Suppressor macrophage treated with lipopolysaccharide for 4 hours (primary cell): ENCODE data around the gene PTBP3.
"Not testable (repeated sequence)": the region's sequence is repeated elsewhere in the genome, so short reads cannot be mapped to it uniquely, and the experiment has no call there.

Source experiments
- DNase-seq: peaks from one replicate; pipeline ENCODE4 v3.0.0-alpha.2; 2020

The PTBP3 gene, protein sequence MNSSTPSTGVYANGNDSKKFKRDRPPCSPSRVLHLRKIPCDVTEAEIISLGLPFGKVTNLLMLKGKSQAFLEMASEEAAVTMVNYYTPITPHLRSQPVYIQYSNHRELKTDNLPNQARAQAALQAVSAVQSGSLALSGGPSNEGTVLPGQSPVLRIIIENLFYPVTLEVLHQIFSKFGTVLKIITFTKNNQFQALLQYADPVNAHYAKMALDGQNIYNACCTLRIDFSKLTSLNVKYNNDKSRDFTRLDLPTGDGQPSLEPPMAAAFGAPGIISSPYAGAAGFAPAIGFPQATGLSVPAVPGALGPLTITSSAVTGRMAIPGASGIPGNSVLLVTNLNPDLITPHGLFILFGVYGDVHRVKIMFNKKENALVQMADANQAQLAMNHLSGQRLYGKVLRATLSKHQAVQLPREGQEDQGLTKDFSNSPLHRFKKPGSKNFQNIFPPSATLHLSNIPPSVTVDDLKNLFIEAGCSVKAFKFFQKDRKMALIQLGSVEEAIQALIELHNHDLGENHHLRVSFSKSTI

DNA sequence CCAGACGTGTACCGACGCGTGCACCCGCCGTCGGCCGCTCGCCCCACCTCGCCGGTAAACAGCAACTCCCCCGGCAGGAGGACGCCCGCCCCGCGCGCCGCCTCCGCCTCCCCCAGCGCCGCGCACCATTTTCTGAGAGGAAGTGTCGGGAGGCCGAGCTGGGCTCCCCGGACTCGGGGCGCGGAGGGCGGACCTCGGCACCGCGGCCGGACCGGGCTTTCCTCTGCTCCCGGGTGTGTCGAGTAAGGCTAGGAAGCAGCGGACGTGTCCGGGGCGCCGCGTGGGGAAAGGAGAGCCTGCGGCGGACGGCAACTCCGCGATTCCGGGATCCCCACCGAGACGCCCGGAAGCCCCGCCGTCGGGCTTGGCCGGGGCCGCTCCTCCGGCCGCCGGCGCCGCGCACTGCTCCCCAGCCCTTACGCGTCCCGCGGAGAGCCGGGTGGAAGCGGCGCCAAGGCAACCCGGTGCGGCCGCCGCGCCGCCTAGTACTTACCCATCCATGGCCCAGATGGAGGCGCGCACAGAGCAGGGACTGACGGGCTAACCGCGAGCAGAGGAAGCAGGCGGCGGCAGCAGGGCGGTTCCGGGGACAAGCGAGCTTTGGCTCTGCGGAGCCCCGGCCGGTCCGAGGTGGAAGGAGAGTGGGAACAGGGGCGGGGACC lies at the start of gene PTBP3:
Gene PTBP3, minus strand, starts transcription at position 643 of the 662 bp plus-strand sequence. CDS start 35,754 bp downstream, outside the sequence.
- DNase-seq = peak; percentile 77

DNA sequence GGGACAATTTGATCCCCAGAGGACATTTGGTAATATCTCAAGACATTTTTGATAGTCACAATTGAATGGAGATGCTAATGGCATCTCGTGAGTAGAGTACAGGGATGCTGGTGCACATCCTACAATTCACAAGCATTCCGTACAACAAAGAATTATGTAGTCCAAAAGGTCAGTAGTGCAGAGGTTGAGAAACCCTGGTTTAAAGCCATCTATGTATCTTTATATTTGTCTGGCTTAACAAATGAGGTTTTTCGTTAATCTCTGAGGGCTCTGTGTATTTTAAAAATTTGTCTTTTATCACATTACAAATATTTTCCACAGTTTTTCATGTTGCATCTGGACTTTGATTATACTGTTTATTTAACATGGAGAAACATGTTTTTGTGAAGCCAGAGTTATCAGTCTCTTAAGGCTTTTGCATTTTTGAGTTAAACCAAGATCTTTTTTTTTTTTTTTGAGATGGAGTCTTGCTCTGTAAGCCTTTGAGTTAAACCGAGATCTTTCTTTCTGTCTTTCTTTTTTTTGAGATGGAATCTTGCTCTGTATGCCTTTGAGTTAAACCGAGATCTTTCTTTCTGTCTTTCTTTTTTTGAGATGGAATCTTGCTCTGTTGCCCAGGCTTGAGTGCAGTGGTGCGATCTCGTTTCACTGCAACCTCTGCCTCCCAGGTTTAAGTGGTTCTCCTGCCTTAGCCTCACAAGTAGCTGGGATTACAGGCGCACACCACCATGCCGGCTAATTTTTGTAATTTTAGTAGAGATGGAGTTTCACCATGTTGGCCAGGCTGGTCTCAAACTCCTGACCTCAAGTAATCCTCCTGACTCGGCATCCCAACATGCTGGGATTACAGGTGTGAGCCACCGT lies 49.3 kb upstream of the PTBP3 start:
- DNase-seq = no peak

DNA sequence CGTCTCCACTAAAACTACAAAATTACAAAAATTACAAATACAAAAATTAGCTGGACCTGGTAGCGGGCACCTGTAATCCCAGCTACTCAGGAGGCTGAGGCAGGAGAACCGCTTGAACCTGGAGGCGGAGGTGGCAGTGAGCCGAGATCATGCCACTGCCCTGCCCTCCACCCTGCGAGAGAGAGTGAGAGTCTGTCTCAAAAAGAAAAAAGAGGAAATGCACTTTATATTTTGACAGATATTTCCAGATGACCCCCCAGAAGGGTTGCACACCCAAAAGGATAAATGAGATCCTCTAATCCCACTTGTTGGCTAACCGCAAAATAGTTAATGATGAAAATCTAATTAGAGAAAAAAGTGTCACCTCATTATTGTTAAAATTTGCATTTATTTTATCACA lies 48.6 kb upstream of the PTBP3 start:
- DNase-seq = no peak

DNA sequence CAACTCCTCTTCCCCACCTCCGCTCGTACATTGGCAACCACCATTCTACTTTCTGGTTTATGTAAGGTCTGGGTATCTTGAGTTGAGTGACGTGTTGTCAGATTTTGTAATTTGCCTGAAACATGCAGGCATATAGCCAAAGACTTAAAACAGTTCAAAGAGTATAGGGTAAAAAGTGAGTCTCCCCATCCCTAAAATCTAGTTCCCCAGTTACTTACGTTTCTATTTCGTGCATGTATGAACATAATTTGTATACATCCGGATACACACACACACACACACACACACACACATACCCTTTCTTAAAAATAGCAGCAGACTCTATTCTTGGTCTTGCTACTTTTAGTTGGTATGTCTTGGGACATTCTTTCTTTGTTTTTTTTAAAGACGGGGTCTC lies 47.4 kb upstream of the PTBP3 start:
- peak; percentile 38 for DNase-seq

DNA sequence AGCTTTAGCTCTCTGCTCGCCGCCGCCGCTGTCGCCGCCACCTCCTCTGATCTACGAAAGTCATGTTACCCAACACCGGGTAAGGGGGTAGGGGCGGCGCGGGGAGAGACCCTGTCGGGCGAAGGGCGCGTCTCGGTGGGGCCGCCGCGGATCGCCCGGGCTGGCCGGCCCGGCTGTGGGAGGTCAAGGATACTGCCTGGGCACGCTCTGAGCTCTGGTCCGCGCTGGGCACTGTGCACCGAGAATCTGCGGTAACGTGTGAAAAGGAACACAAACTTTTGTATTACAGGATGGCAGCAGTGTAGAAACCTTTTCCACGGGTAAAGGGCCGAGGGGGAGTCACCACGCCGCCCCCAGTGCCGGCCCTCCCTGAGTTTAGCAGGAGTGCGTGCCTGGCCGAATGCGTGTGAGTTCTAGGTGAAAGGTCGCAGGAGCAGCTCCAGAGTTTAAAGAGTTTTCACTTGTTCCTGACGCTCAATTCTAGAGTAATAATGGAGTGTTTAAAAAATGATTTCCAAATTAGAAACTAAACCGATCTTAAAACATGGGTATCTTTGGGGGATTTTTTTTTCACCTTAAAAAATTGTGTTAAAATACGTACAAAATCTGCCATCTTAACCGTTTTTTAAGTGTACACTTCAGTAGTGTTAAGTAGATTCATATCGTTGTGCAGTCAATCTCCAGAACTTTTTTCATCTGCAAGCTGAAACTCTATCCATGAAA lies 46.8 kb upstream of the PTBP3 start, which contains the start of gene HSDL2:
Gene HSDL2, plus strand, starts transcription at position 7 of the 723 bp plus-strand sequence. Its CDS starts 56 bp downstream, at position 63.
- DNase-seq = no peak

DNA sequence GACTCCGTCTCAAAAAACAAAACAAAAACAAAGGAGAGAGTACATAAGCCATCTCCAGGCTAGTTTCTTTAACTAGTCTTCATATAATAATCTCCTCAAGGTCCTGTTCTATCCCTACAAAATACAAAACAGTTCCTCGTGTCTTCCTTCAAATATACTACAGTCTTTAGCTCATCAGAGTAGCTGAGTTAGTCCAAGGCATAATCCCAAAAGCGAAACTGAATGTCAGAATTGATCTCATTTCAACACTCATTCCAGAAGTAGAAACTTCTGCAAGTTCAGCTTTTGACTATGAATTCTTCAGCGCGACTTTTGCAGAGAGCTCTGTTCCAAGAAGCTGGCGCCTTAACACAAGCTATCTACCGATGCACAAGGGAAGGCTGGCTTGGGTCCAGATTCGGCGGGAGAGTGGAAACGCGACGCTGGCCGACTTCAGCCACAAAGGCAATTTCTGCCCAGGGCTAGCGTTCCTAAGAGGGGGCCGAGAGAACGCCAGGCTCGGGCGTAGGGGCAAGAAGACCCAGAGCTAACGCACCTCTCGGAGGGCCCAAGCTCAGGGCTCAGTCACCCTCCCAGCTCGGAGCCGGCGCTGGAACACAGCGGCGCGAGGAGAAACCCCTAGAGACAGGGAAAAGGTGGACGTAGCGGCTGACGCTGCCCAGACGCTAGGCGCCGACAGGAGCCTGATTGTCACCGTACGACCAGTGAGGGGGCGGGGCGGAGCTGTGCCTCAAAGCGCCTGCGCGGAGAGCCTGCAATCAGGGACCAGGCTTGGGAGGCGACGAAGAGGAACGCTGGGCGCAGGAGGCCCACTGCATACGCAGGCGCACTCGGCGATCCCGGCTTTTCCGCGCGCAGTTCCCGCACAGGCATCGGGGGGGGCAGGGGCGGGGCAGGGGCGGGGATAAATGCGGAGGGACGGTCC lies 46.0 kb upstream of the PTBP3 start:
- peak; percentile 99 for DNase-seq

DNA sequence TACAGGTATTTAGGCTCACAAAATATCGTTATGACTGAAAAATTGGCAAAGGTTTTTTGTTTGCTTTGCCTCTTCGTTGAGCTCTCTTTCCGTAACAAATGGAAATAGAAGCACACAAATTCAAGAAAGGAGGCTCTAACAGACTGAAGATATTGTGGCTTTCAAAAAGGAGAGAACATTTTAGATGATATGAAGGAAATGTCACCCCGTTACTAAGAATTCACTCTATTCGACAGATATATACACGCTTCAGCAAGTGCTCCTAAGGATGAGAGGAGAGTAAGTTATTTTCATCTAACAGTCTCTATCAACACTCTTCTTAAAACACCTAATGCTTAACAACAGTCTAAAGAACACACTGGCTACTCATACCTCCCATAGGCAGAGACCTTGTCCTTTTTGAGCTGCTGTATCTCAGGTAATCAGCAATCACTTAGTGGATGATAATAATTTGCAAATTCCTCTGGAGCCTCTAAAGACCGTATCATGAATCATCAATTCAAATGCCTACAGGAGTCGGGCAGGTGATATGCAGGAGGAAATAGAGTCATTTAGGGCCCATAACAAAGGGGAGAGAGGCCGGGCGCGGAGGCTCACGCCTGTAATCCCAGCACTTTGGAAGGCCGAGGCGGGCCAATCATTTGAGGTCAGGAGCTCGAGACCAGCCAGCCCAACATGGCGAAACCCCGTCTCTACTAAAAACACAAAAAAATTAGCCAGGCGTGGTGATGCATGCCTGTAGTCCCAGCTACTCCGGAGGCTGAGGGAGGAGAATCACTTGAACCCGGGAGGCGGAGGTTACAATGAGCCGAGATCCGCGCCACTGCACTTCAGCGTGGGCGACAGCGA lies 45.1 kb upstream of the PTBP3 start:
- DNase-seq = no peak

DNA sequence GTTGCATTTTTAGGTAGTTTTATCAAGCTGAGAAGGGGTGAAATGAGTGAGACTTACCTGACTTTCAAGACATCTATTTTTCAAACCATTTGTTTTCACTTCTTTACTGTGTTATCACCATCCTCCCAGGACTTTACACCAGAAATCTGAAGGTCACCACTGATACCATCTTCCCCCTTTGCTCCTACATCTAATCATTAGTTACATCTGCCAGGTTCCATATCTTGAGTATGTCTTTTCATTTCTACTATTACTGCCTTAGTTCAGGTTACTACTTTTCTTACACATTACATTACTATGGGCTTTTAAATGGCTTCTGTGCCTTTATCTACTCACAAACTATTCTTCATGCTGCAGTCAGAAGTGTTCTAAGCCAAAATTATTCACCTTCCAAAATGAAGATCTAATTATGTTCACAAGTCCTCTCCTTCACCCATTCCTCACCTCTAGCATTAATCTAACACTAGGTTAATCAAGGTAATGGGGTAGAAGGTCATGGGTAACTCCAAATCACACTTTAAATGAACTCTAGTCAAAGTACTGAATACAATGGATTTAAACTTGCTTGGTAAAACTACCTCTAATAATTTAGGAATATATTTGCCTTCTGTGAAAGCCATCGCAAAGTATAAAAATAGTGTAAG lies 44.4 kb upstream of the PTBP3 start:
- no peak for DNase-seq

DNA sequence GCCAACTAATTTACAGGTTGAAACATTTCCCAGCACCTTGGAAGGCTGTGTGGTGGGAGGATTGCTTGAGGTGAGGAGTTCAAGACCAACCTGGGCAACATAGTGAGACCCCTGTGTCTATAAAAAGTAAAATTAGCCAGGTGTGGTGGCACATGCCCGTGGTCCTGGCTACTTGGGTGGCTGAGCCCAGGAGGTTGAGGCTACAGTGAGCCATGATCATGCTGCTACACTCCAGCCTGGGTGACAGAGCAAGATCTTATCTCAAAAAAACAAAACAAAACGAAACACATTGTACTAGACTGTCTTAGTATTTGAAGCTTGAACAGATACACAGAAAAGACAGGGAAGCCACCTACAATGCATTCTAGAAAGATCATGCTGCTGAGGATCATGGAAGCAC lies 43.7 kb upstream of the PTBP3 start:
- no peak for DNase-seq

DNA sequence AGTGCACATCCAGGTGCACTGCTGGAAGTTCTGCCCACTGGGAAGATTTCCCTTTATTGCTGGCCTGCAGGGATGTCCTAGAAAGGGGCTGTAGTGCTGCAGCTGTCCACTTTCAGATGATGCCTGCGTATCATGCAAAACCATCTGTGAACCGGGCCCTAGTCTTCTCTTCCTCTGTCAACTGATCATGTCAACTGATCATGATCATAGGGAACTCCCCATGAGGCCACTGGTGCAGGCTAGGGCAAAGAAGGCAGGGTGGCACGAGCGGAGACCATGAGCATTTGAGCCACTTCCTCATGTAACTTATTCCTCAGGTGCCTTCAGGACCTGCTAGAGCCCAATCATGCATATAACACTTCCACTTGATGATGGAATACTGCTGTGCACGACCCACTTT lies 41.9 kb upstream of the PTBP3 start:
- DNase-seq = no peak

DNA sequence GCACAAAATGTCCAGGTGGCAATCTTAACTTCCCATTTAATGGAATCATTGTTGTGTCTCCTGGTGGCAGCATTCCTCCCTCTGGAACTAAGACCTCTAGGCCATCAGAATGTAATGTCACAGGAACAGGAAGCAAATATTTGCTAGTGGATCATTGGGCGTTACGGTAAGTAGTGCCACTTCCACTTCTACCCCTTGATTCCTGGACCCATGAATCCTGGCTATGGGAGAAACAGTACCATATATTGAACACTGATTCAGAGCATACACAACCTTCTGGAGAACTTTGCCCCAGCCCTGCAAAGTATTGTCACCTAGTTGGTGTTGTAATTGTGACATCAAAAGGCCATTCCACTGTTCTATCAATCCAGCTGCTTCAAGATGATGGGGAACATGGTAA lies 40.8 kb upstream of the PTBP3 start:
- not testable (repeated sequence) for DNase-seq

DNA sequence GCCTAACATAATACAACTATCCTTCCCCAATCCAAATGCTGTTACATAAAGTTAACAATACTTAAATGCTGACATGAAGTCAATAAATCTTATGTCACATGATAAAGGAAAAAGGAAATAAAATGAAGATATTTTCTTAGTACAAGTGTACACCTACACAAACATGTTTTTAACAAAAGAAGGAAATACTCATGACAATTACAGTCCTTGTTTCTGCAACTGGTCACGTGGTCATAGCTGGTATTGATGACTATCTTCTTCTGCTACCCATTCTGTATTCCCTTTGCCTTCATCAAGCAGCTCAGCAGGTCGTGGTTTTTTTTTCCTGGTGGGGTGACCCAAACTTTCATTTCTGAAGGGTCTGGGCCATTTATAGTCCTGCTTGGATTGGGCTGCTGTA lies 40.2 kb upstream of the PTBP3 start:
- DNase-seq = not testable (repeated sequence)

DNA sequence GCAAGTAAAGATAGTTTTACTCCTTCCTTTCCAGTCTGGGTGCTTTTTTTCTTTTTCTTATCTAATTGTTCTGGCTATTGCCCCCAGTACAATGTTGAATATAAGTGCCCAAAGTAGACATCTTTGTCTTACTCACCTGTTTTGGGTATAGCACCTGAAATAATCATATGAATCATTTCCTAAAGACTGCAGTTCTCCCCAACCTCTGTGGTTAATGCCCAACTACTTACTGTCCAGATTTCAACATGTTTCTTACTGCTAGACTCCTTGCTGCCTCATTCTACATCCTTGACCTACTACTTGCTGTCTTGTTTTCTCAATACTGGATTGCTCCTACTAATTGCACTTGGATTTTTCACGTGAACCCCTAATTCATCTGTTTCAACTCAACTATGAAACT lies 37.6 kb upstream of the PTBP3 start:
- no peak for DNase-seq

DNA sequence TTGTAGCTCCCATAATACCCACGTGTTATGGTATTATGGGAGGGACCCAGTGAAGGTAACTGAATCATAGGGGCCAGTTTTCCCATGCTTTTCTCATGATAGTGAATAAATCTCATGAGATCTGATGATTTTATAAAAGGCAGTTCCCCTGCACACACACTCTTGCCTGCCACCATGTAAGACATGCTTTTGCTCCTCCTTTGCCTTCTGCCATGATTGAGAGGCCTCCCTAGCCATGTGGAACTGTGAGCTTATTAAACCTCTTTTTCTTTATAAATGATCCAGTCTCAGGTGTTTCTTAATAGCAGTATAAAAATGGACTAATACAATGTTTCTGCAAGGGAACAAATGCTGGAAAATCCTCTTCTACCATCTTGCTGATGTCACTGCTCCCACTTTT lies 36.4 kb upstream of the PTBP3 start:
- DNase-seq = no peak

DNA sequence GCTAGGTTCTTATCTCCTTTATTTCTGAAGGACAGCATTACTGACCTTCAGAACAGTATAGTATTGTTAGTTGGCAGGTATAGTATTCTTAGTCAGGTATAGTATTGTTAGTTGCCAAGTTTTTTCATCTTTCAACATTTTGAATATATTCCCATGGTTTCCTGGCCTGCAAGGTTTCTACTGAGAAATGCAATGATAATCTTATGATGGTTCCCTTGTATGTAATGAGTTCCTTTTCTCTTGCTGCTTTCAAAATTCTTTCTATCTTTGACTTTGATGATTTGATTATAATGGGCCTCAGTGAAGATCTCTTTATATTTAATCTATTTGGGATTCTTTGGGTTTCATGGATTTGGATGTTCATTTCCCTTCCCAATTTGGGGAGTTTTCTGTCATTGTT lies 34.0 kb upstream of the PTBP3 start:
- no peak for DNase-seq

DNA sequence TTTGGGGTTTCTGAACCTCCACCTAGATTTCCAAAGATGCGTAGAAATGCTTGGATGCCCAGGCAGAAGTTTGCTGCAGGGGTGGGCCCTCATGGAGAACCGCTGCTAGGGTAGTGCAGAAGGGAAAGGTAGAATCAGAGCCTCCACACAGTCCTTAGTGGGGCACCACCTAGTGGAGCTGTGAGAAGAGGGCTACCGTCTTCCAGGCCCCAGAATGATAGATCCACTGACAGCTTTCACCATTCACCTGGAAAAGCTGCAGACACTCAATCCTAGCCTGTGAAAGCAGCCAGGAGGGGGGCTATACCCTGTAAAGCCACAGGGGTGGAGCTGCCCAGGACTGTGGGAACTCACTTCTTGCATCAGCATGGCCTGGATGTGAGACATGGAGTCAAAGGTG lies 33.2 kb upstream of the PTBP3 start:
- no peak for DNase-seq

DNA sequence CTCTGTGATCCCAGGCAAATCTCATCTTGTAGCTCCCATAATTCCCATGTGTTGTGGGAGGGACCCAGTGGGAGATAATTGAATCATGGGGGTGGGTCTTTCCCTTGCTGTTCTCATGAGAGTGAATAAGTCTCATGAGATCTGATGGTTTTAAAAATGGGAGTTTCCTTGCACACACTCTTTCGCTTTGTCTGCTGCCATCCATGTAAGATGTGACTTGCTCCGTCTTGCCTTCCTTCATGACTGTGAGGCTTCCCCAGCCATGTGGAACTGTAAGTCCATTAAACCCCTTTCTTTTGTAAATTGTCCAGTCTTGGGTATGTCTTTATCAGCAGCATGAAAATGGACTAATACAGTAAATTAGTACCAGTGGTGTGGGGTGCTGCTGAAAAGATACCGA lies 31.8 kb upstream of the PTBP3 start:
- DNase-seq = not testable (repeated sequence)

DNA sequence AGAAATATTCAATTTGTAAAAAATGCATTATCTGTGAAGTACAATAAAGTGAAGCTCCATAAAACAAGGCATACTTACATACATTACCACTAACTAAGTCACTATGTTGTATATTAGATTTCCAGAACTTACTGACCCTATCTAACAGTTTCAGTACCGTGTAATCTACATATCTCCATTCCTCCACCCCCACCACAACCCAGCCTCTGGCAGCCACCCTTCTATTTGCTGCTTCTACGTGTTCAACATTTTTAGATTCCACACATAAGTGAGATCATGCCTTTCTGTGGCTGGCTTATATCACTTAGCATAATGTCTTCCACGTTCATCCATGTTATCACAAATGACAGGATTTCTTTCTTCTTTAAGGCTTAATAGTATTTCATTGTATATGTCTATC lies 31.3 kb upstream of the PTBP3 start:
- DNase-seq = no peak

DNA sequence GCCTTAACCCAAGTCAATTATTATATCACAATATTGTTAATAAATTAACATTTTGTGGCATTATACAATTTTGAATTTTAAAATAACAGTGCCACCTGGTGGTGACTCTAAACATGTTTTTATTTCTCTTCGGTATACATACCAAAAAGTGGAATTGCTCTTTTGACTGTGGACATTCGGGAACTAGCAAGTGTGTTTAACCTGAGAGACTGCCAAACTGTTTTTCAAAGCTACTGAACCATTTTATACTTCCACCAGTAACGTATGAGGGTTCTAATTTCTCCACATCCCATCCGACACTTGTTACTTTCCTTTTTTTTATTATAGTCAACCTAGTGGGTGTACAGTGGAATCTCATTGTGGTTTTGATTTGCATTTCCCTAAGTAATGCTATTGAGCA lies 28.2 kb upstream of the PTBP3 start:
- DNase-seq = peak; percentile 72
